GM23338 (cell line): ENCODE data around the gene MAOB. TPM values are rescaled to one million over a fixed set of nuclear protein-coding genes. Genes with fewer than 3 reads are reported as not detected.

ENCODE experiments used
- ATAC-seq: fragments of 200-7000 bp; cut with Tn5 transposase; 3 replicates; pipeline ENCODE4 v1.9.1; 2020
- DNase-seq: peaks from one replicate; pipeline ENCODE4 v3.0.0-alpha.2; 2015; ENCODE audit warnings: low spot score
- H2AFZ ChIP-seq: fragments of 200-600 bp; sonication (generic); 2 replicates; pipeline ENCODE4 v1.8.0; 2016; ENCODE audit warnings: antibody characterized with exemption, mild to moderate bottlenecking, moderate library complexity
- H3F3A ChIP-seq: fragments of 200-600 bp; sonication (generic); replicated peaks from 2 replicates; pipeline ENCODE4 v1.8.0; 2017; ENCODE audit warnings: antibody characterized with exemption, mixed run types, low read depth
- H3K27ac ChIP-seq: fragments of 200-600 bp; sonication (generic); 2 replicates; pipeline ENCODE4 v1.6.1; 2016; ENCODE audit warnings: low read depth
- H3K27me3 ChIP-seq: fragments of 200-600 bp; sonication (generic); 2 replicates; pipeline ENCODE4 v1.8.0; 2016; ENCODE audit warnings: mild to moderate bottlenecking, mixed run types, moderate library complexity; ENCODE audit not compliant: insufficient read depth
- H3K36me3 ChIP-seq: fragments of 200-600 bp; sonication (generic); 2 replicates; pipeline ENCODE4 v1.8.0; 2016; ENCODE audit warnings: mild to moderate bottlenecking; ENCODE audit not compliant: insufficient read depth
- H3K4me1 ChIP-seq: fragments of 200-600 bp; sonication (generic); 2 replicates; pipeline ENCODE4 v1.8.0; 2016; ENCODE audit warnings: mild to moderate bottlenecking, moderate library complexity; ENCODE audit not compliant: insufficient read depth
- H3K4me2 ChIP-seq: fragments of 200-600 bp; sonication (generic); 2 replicates; pipeline ENCODE4 v1.7.1; 2017; ENCODE audit warnings: mixed run types
- H3K4me3 ChIP-seq: fragments of 200-600 bp; sonication (generic); 2 replicates; pipeline ENCODE4 v1.6.1; 2016; ENCODE audit warnings: mixed run types
- H3K79me2 ChIP-seq: fragments of 200-600 bp; sonication (generic); replicated peaks from 2 replicates; pipeline ENCODE4 v1.8.0; 2017; ENCODE audit warnings: mild to moderate bottlenecking; ENCODE audit not compliant: insufficient read depth
- H3K9me2 ChIP-seq: fragments of 200-600 bp; sonication (generic); 2 replicates; pipeline ENCODE4 v1.8.0; 2017; ENCODE audit not compliant: insufficient read depth
- H4K20me1 ChIP-seq: fragments of 200-600 bp; sonication (generic); replicated peaks from 2 replicates; pipeline ENCODE4 v1.8.0; 2017; ENCODE audit warnings: mild to moderate bottlenecking; ENCODE audit not compliant: insufficient read depth
- H3K27ac Mint-ChIP-seq: 2 replicates; pipeline ENCODE4 v1.8.0; 2020; ENCODE audit warnings: inconsistent platforms, mild to moderate bottlenecking, moderate library complexity, mixed read lengths
- H3K27me3 Mint-ChIP-seq: 3 replicates; pipeline ENCODE4 v1.8.0; 2022; ENCODE audit warnings: low read depth, mild to moderate bottlenecking, moderate library complexity, mixed read lengths, inconsistent platforms; ENCODE audit not compliant: insufficient read depth, poor library complexity
- H3K36me3 Mint-ChIP-seq: 3 replicates; pipeline ENCODE4 v1.8.0; 2021; ENCODE audit warnings: low read depth, mild to moderate bottlenecking, inconsistent platforms, moderate library complexity, mixed read lengths
- H3K4me1 Mint-ChIP-seq: 3 replicates; pipeline ENCODE4 v1.8.0; 2020; ENCODE audit warnings: mild to moderate bottlenecking, inconsistent platforms, mixed read lengths
- H3K4me3 Mint-ChIP-seq: 3 replicates; pipeline ENCODE4 v1.8.0; 2021; ENCODE audit warnings: moderate library complexity, mild to moderate bottlenecking, inconsistent platforms, mixed read lengths
- H3K9me3 Mint-ChIP-seq: 3 replicates; pipeline ENCODE4 v1.8.0; 2020; ENCODE audit warnings: moderate library complexity, mild to moderate bottlenecking, inconsistent platforms, mixed read lengths
- CREB1 ChIP-seq: fragments of 250-450 bp; sonication (Bioruptor Pico); IDR thresholded peaks from 2 replicates; pipeline ENCODE4 v1.5.0; 2020; ENCODE audit warnings: low read depth, mild to moderate bottlenecking, moderate library complexity
- JUNB ChIP-seq: IDR thresholded peaks from one replicate; pipeline ENCODE4 v1.6.1; 2016; ENCODE audit warnings: antibody characterized with exemption; ENCODE audit not compliant: unreplicated experiment
- NANOG ChIP-seq: IDR thresholded peaks from 2 replicates; pipeline ENCODE4 v1.6.1; 2016; ENCODE audit warnings: antibody characterized with exemption, borderline replicate concordance
- POLR2AphosphoS5 ChIP-seq: IDR thresholded peaks from 2 replicates; pipeline ENCODE4 v1.6.1; 2016; ENCODE audit warnings: antibody characterized with exemption, low read depth
- ZNF331 ChIP-seq: fragments of 250-450 bp; sonication (Bioruptor Pico); IDR thresholded peaks from 2 replicates; pipeline ENCODE4 v1.5.0; 2020; ENCODE audit warnings: low read depth, mild to moderate bottlenecking, moderate library complexity
- ZNF462 ChIP-seq: fragments of 250-450 bp; sonication (Bioruptor Pico); IDR thresholded peaks from 2 replicates; pipeline ENCODE4 v1.5.0; 2020; ENCODE audit warnings: mild to moderate bottlenecking, moderate library complexity
- polyA plus RNA-seq: library from polyadenylated mRNA; unstranded; fragments of >200 nt; fragmentation: Nextera tagmentation; extraction: Ambion mirVana; gene quantifications from 2 replicates; pipeline ENCODE4 v1.2.1, GENCODE V29; 2016
- total RNA-seq: library from RNA; depleted of rRNA; stranded (reverse); fragments of >200 nt; shearing (Covaris generic); gene quantifications from 2 replicates; pipeline ENCODE4 v1.2.3, GENCODE V29; 2014

The MAOB gene
- total and polyA plus RNA-seq, 2 experiments from 2014 or later: 1.0 to 1.3 TPM

GRCh38 chrX:43734444-43734843, 147.8 kb downstream of the MAOB start (continued):
- TF ChIP-seq ZNF462 (CRISPR knock-in tag): no peak

- Histone ChIP-seq H3K27ac (no peak overlapping the region), H3K9me2 (no peaks in the 10 kb centered on the region), H3F3A (no peaks in the 10 kb centered on the region), H3K27me3 (no peaks in the 10 kb centered on the region), H4K20me1 (no peaks in the 10 kb centered on the region), H3K79me2 (no peaks in the 10 kb centered on the region), H2AFZ (no peak overlapping the region), H3K4me3 (no peak overlapping the region), H3K4me1 (peaks cover 9% of the 10 kb centered on the region; the same call in 1 of the 2 replicates), H3K4me2 (no peak overlapping the region), H3K36me3 (no peaks in the 10 kb centered on the region)
- Mint-ChIP-seq H3K4me3 (no peak overlapping the region), H3K36me3 (no peaks in the 10 kb centered on the region), H3K27ac (no peak overlapping the region), H3K27me3 (peaks cover 1% of the 10 kb centered on the region), H3K4me1 (peaks cover 8% of the 10 kb centered on the region; the same call in 2 of the 3 replicates), H3K9me3 (no peaks in the 10 kb centered on the region)
- DNase-seq (no peak), ATAC-seq (no peak)
- TF ChIP-seq POLR2AphosphoS5: no peak
- no peak for TF ChIP-seq CREB1 (CRISPR knock-in tag)
- no peak for TF ChIP-seq ZNF331 (CRISPR knock-in tag)
- no peak for TF ChIP-seq ZNF462 (CRISPR knock-in tag)
- no peak for TF ChIP-seq JUNB
- no peak for TF ChIP-seq NANOG
These were observed 148.6 kb downstream of the MAOB start for GRCh38 chrX:43733699-43734098.
